Smooth muscle cell (in vitro differentiated cells): Measurements from ENCODE around the gene WNT5B. TPM values are rescaled to one million over a fixed set of nuclear protein-coding genes. Genes with fewer than 3 reads are reported as not detected.

Source experiments
- DNase-seq: peaks from one replicate; lab custom pipeline; 2025; ENCODE audit not compliant: unreplicated experiment; lab: John Stamatoyannopoulos, UW
- H2AFZ ChIP-seq: fragments of 200-600 bp; sonication (generic); 2 replicates; pipeline ENCODE4 v1.6.0; 2016; ENCODE audit warnings: antibody characterized with exemption, low read depth, mild to moderate bottlenecking
- H3F3A ChIP-seq: fragments of 200-600 bp; sonication (generic); 2 replicates; pipeline ENCODE4 v1.6.0; 2017; ENCODE audit warnings: antibody characterized with exemption, low read depth
- H3K27ac ChIP-seq: fragments of 200-600 bp; sonication (generic); 2 replicates; pipeline ENCODE4 v1.5.1; 2016; ENCODE audit warnings: low read depth, mild to moderate bottlenecking
- H3K27me3 ChIP-seq: fragments of 200-600 bp; sonication (generic); 2 replicates; pipeline ENCODE4 v1.6.1; 2016; ENCODE audit warnings: low read depth, mild to moderate bottlenecking
- H3K36me3 ChIP-seq: fragments of 200-600 bp; sonication (generic); 2 replicates; pipeline ENCODE4 v1.5.1; 2016; ENCODE audit warnings: low read depth
- H3K4me1 ChIP-seq: fragments of 200-600 bp; sonication (generic); 2 replicates; pipeline ENCODE4 v1.5.1; 2016; ENCODE audit warnings: low read depth
- H3K4me2 ChIP-seq: fragments of 200-600 bp; sonication (generic); 2 replicates; pipeline ENCODE4 v1.6.0; 2016; ENCODE audit warnings: mild to moderate bottlenecking
- H3K4me3 ChIP-seq: fragments of 200-600 bp; sonication (generic); 2 replicates; pipeline ENCODE4 v1.5.1; 2016; ENCODE audit warnings: mild to moderate bottlenecking
- H3K79me2 ChIP-seq: fragments of 200-600 bp; sonication (generic); 2 replicates; pipeline ENCODE4 v1.6.0; 2016; ENCODE audit warnings: low read depth, mild to moderate bottlenecking
- H3K9ac ChIP-seq: fragments of 200-600 bp; sonication (generic); 2 replicates; pipeline ENCODE4 v1.6.0; 2016; ENCODE audit warnings: low read depth
- H3K9me3 ChIP-seq: fragments of 200-600 bp; sonication (generic); replicated peaks from 2 replicates; pipeline ENCODE4 v1.5.1; 2016; ENCODE audit warnings: low read depth
- H4K20me1 ChIP-seq: fragments of 200-600 bp; sonication (generic); 2 replicates; pipeline ENCODE4 v1.6.0; 2016; ENCODE audit warnings: low read depth
- CTCF ChIP-seq: fragments of 200-600 bp; sonication (generic); IDR thresholded peaks from 2 replicates; pipeline ENCODE4 v1.5.1; 2017; ENCODE audit warnings: borderline replicate concordance, mild to moderate bottlenecking, antibody characterized with exemption; ENCODE audit not compliant: insufficient read depth, poor library complexity, severe bottlenecking
- WGBS: methylation state at CpG from one replicate; pipeline ENCODE4 v1.1.7; 2016; ENCODE audit warnings: low lambda C conversion rate; 5-methylcytosine and 5-hydroxymethylcytosine counted together
- polyA plus RNA-seq: library from polyadenylated mRNA; unstranded; fragments of >200 nt; fragmentation: Nextera tagmentation; extraction: Ambion mirVana; gene quantifications from 2 replicates; pipeline ENCODE4 v1.2.1, GENCODE V29; 2016
- total RNA-seq: library from RNA; depleted of rRNA; stranded (reverse); fragments of >200 nt; gene quantifications from 2 replicates; pipeline ENCODE4 v1.2.3, GENCODE V29; 2014

Gene WNT5B
- total and polyA plus RNA-seq, 2 experiments from 2014 or later, result 11.5 to 31.7 TPM

DNA sequence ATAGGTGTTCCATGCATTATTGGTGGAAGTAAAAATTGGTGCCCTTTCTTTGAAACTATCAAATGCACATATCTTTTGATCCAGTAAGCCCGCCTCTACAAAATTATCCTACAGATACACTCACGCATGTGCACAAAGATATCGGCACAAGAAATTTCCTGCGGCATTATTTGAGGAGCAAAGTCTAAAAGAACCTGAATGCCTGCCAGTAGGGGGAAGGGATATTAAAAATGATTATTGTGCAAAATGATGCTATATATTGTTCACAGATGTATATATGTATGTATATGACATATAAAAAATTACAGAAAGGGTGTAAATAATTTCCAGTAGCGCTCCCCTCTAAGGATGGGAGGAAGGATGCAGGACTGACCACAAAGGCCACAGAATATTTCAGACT is 37.2 kb downstream of the WNT5B start:
- H3K9ac ChIP-seq, result no peak overlapping the region
- no peak overlapping the region for H3K4me2 ChIP-seq
- H3F3A ChIP-seq, result no peaks in the 10 kb centered on the region
- WGBS, result 77% methylated on average over 5 of the region's 5 CpGs
- no peaks in the 10 kb centered on the region for H4K20me1 ChIP-seq
- H2AFZ ChIP-seq, result no peak overlapping the region
- H3K4me1 ChIP-seq, result peaks cover 6% of the 10 kb centered on the region
- no peaks in the 10 kb centered on the region for H3K36me3 ChIP-seq
- H3K27ac ChIP-seq, result no peak overlapping the region
- H3K79me2 ChIP-seq, result no peaks in the 10 kb centered on the region
- H3K9me3 ChIP-seq, result no peaks in the 10 kb centered on the region
- H3K4me3 ChIP-seq, result no peak overlapping the region
- TF ChIP-seq CTCF, result no peak
- DNase-seq, result no peak
- peaks cover 9% of the 10 kb centered on the region for H3K27me3 ChIP-seq

GRCh38 chr12:1666685-1667162 is 37.7 kb downstream of the WNT5B start:
- Histone ChIP-seq H3K4me2 (no peak overlapping the region), H3K79me2 (no peaks in the 10 kb centered on the region), H3K27ac (no peak overlapping the region), H3K4me3 (no peak overlapping the region), H2AFZ (no peak overlapping the region), H4K20me1 (no peaks in the 10 kb centered on the region), H3K36me3 (no peaks in the 10 kb centered on the region), H3K9ac (no peak overlapping the region), H3K27me3 (peaks cover 9% of the 10 kb centered on the region), H3F3A (no peaks in the 10 kb centered on the region), H3K4me1 (peaks cover 6% of the 10 kb centered on the region), H3K9me3 (no peaks in the 10 kb centered on the region)
- DNase-seq, result no peak
- 41% methylated on average over 2 of the region's 2 CpGs for WGBS
- TF ChIP-seq CTCF, result no peak

- H3K27ac ChIP-seq, result no peak overlapping the region
- no peaks in the 10 kb centered on the region for H3K36me3 ChIP-seq
- H3K4me2 ChIP-seq, result no peak overlapping the region
- H4K20me1 ChIP-seq, result no peaks in the 10 kb centered on the region
- TF ChIP-seq CTCF, result no peak
- no peaks in the 10 kb centered on the region for H3K27me3 ChIP-seq
- no peaks in the 10 kb centered on the region for H3F3A ChIP-seq
- H3K4me3 ChIP-seq, result no peak overlapping the region
- 86% methylated on average over 18 of the region's 18 CpGs for WGBS
- no peaks in the 10 kb centered on the region for H3K79me2 ChIP-seq
- H3K9ac ChIP-seq, result no peak overlapping the region
- DNase-seq, result no peak
- H2AFZ ChIP-seq, result no peak overlapping the region
- H3K4me1 ChIP-seq, result peaks cover 6% of the 10 kb centered on the region
- no peaks in the 10 kb centered on the region for H3K9me3 ChIP-seq
These were observed 40.0 kb downstream of the WNT5B start for GRCh38 chr12:1668833-1669543.
